GM20000 (cell line): ENCODE data around the gene ST6GALNAC2.

ENCODE experiments used
- DNase-seq: peaks from one replicate; pipeline ENCODE4 v3.0.0; 2012; ENCODE audit warnings: low spot score
- TF ChIP-seq, protein P1 (sequence below): IDR thresholded peaks from 2 replicates; pipeline ENCODE4 v1.5.1; 2012; ENCODE audit warnings: mild to moderate bottlenecking, control low read depth; ENCODE audit errors: extremely low read depth, missing control alignments

The ST6GALNAC2 gene

DNA sequence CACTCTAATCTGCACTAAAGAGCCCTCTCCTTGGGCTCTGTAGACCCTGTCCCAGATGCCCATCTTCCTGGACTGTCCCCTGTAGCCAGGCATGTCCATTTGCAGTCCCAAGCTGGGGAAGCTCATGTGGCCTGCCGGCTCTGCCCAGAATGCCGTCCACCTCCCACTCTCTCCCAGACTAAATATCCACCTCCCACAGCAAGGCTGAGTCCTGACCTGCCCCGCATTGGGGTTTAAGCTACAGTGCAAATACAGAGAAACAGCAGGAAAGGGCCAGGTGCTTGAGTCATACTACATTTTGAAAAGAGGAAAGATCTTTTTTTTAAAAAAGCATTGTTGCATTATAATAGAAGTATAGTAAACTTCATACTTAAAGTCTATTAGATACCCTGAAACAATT lies 3.0 kb downstream of the ST6GALNAC2 start:
- no peak for DNase-seq
- TF ChIP-seq, protein P1, sequence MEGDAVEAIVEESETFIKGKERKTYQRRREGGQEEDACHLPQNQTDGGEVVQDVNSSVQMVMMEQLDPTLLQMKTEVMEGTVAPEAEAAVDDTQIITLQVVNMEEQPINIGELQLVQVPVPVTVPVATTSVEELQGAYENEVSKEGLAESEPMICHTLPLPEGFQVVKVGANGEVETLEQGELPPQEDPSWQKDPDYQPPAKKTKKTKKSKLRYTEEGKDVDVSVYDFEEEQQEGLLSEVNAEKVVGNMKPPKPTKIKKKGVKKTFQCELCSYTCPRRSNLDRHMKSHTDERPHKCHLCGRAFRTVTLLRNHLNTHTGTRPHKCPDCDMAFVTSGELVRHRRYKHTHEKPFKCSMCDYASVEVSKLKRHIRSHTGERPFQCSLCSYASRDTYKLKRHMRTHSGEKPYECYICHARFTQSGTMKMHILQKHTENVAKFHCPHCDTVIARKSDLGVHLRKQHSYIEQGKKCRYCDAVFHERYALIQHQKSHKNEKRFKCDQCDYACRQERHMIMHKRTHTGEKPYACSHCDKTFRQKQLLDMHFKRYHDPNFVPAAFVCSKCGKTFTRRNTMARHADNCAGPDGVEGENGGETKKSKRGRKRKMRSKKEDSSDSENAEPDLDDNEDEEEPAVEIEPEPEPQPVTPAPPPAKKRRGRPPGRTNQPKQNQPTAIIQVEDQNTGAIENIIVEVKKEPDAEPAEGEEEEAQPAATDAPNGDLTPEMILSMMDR: no peak

DNA sequence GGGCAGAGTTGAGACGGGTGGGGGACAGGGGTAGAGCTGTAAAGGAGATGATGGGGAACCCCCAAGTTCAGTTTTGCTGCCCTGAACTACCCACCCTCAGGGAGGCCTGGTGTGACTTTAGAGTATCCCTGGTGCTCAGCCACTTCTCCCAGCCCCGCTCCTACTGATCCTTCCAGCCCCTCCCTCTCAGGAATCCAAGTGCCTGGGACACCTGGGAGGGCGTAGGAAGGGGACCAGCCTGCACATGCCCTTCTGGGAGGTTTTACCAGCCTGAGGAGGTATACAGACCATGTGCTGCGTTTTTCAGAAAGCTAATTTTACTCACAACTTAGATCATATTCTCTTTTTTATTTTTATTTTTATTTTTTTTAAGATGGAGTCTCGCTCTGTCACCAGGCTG lies 4.1 kb downstream of the ST6GALNAC2 start:
- no peak for DNase-seq
- TF ChIP-seq, protein P1: no peak

DNA sequence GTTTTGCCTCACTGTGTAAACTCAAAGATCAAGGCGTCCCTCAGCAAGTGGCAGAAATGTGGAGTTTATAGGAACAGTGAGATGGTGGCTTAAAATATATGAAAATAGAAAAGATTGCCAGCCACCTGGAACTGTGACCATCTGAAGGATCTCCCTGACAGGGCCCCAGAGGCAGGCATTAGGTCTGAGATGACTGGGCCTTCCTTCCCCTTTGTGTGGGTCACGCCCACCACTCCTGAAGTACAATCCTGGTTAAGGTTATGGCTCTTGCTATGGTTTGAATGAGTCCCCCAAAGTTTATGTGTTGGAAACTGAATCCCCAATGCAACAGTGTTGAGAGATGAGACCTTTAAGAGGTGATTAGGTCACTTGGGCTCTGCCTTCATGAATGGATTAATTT lies 6.4 kb downstream of the ST6GALNAC2 start:
- peak; percentile 43 for DNase-seq
- TF ChIP-seq, protein P1: no peak

DNA sequence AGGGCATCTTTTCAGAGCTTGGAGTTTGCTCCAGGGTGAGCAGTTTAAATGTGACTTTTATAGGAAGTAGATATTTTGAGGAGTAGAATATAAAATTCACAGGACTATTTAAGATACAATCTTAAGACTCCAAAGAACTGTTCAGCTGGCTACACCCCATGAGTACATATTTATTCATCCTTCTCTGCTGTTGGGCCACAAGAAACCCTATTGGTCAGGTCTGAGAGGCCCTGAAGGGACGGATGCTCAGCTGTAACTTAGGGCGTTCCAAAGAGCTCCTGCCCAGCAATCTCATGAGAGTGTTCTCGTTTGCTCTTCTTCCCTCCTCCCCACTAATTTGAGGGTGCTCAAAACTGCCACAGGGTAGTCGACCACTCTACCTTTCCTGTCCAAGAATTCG lies 7.3 kb downstream of the ST6GALNAC2 start:
- TF ChIP-seq, protein P1: no peak
- peak; percentile 4 for DNase-seq

DNA sequence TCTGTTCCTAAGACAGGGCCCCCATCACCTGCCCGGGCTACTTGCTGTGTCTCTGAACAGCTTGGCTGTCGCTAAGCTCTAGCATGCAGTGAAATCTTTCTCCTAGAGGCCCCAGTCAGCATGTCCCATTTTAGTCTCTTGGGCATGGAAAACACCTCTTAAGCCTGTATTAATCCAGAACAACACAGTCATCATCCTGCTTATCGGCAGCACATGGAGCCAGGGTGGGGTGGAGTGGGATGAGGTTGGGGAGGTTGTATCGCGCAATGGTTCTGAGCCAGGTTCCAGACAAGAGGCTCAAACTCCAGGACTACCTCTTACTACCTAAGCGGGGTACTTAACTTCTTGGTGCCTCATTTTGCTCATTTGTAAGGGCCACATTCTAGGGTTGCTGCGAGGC lies 7.8 kb downstream of the ST6GALNAC2 start:
- DNase-seq: no peak
- TF ChIP-seq, protein P1: no peak

DNA sequence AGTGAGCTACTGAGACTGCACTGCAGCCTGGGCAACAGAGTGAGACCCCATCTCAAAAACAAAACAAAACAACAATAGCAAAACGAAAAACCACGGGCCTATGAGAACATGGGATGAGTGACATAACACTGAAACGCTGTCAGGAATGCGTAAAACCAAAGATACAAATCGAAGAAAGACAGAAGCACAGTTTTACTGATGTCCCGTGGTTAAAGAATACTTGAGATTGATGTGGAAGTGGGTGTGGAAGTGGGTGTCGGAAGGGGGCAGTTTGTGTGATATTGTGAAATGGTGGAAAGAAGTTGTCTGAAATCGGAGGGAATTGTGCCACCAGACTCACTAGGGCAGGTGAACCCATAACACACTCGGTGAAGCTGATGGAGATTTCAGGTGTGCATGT lies 9.5 kb downstream of the ST6GALNAC2 start:
- DNase-seq: no peak
- TF ChIP-seq, protein P1: no peak

DNA sequence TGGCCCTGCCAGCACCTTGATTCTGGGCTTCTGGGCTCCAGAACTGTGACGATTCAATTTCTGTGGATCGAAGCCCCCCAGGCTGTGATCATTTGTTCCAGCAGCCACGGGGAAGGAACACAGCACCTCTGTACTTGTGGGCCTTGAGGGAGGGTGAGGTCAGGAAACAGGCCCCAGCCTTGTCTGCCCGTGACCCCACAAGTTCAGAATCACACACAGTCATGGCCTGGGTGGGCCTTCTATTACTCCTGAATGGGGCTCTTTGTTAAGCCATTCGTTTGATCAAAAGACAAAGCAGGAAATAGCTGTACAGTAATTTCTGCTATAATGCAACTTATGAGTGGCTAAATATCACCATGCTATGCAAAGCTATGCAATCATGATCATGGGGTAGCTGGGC lies 10.1 kb downstream of the ST6GALNAC2 start:
- TF ChIP-seq, protein P1: no peak
- no peak for DNase-seq

DNA sequence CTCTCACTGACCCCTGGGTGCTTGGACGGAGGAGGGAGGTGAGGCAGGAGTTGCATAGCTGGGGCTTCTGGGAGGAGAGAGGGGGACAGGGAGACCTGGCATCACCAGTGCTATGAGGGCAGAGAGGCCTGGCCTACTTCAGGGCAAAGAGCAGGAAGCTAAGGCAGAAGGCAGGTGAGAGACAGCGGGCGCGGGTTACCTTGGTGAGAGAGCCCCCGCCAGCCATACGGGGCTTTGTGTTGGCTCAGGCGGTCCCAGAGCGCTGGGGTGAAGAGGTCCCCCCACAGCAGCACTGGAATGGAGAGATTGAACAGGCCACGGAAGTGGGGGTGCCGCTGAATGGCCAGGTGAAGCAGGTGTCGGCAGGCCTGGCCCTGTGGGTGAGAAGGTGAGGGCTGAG lies 11.5 kb downstream of the ST6GALNAC2 start:
- TF ChIP-seq, protein P1: no peak
- DNase-seq: no peak
